PC-9 (cell line): ENCODE measurements around the gene CR2.

Source experiments
- CTCF ChIP-seq: fragments of 200-600 bp; sonication (generic); conservative IDR thresholded peaks from 2 replicates; pipeline ENCODE4 v1.6.1; 2017; ENCODE audit warnings: mixed run types, antibody characterized with exemption, mild to moderate bottlenecking, moderate library complexity
- EZH2 ChIP-seq: fragments of 200-600 bp; sonication (generic); IDR thresholded peaks from 2 replicates; pipeline ENCODE4 v1.8.0; 2017; ENCODE audit warnings: antibody characterized with exemption, low read depth

- TF ChIP-seq EZH2: no peak
- TF ChIP-seq CTCF: no peak
These were observed 42.0 kb downstream of the CR2 start, which contains the start of gene CR1 for GRCh38 chr1:207495801-207496792.
